ENCODE data around the gene RAMP1. TPM values are rescaled to one million over a fixed set of nuclear protein-coding genes. Genes with fewer than 3 reads are reported as not detected.

The RAMP1 gene
- total RNA-seq, 1 donor from 2014 or later = 151 TPM

- ATAC-seq = no peak
- intact Hi-C loops (cut with micrococcal nuclease) = no loop called here
Observed at GRCh38 chr2:237909075-237909695, 49.8 kb downstream of the RAMP1 start.

DNA sequence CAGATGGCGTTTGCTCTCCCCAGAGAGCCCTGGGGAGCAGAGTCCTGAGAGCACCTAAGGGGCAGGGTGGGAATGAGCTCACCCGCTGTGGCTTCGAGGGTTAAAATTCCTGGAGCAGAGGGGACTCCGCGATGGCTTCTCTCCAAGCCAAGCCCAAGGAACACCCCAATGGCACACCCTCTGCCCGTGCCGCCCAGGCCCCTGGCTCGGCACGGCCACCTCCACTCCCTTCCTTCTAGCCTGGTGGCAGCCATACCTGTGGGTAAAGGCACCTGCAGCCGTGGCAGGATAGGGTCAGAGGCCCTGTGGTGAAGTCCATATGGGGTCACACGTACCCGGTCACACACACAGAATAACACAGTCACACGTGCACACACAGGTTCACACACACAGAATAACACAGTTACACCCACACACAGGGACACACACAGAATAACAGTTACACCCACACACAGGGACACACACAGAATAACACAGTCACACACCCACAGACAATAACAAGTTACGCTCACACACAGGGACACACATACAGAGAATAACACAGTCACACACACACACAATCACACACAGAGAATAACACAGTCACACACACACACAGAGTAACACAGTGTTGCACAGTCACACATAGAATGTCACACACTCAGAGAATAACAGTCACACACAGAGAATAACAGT lies 50.5 kb downstream of the RAMP1 start:
- ATAC-seq = no peak
- DNase-seq = no peak
- intact Hi-C loops (cut with micrococcal nuclease) = no loop called here

More at GRCh38 chr2:237909075-237909695, 49.8 kb downstream of the RAMP1 start:
- no peak for DNase-seq

DNA sequence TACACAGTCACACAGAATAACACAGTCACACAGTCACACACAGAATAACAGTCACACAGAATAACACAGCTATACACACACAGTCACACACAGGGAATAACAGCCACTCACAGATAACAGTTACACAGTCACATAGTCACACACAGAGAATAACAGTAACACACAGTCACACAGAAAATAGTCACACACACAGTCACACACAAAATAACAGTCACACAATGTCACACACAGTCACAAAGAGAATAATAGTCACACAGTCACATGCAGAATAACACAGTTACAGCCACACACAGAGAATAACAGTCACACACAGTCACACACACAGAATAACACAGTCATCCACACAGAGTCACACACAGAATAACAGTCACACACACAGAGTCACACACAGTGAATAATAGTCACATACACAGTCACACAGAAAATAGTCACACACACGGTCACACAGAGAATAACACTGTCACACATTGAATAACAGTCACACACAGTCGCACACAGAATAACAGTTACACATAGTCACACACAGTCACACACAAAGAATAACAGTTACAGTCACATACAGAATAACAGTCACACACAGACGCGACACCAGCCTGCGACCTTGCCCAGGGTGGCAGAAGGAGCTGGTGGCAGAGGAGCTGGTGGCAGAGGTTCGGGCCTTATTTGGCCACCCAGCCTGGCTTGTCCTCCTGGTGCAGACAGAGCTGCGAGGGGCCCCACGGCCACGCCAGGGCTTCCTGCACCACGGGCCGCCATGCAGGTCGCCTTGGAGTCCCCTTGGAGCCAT lies 51.3 kb downstream of the RAMP1 start:
- no peak for ATAC-seq

DNA sequence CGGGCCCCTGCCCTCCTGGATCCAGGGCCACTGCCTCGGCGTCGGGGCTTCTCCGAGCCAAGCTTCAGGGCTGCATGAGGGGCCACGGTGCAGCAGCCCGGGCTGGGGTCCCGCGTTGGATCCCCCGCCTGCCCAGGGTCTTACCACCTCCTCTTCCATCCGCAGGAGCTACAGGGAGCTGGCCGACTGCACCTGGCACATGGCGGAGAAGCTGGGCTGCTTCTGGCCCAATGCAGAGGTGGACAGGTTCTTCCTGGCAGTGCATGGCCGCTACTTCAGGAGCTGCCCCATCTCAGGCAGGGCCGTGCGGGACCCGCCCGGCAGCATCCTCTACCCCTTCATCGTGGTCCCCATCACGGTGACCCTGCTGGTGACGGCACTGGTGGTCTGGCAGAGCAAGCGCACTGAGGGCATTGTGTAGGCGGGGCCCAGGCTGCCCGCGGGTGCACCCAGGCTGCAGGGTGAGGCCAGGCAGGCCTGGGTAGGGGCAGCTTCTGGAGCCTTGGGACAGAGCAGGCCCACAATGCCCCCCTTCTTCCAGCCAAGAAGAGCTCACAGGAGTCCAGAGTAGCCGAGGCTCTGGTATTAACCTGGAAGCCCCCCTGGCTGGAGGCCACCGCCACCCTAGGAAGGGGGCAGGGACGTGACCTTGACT lies 52.1 kb downstream of the RAMP1 start:
- peak; percentile 38 for ATAC-seq
- no peak for DNase-seq

More for the DNA sequence above, 51.3 kb downstream of the RAMP1 start:
- intact Hi-C loops (cut with micrococcal nuclease) = no loop called here
- no peak for DNase-seq

GRCh38 chr2:237912271-237913192 lies 53.1 kb downstream of the RAMP1 start:
- ATAC-seq = peak; percentile 8
- no peak for DNase-seq
- intact Hi-C loops (cut with micrococcal nuclease) = no loop called here

More for the DNA sequence above, 52.1 kb downstream of the RAMP1 start:
- intact Hi-C loops (cut with micrococcal nuclease) = no loop called here

- ATAC-seq (no peak), DNase-seq (no peak)
- intact Hi-C loops (cut with micrococcal nuclease) = no loop called here
Observed at GRCh38 chr2:237913193-237913917, 53.9 kb downstream of the RAMP1 start.

DNA sequence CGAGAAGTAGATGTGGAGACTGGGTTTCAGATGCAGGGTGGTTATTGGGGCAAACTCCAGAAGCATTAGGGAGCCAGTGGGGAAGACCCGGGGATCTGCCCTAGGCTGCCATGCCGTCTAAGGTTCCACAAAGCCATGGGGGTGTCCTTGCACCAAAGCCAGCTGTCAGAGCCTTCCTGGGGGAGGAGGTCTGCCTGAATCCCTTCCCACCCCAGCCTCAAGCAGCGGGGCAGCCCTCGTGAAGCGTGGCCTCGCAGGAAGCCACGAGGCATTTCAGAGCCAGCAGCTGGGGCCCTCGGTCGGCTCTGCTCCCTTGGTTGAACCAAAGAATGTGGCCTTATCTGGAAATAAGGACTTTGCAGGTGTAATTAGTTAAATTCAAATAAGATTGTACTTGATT lies 56.2 kb downstream of the RAMP1 start:
- DNase-seq (no peak), ATAC-seq (no peak)
- intact Hi-C loops (cut with micrococcal nuclease) = no loop called here

DNA sequence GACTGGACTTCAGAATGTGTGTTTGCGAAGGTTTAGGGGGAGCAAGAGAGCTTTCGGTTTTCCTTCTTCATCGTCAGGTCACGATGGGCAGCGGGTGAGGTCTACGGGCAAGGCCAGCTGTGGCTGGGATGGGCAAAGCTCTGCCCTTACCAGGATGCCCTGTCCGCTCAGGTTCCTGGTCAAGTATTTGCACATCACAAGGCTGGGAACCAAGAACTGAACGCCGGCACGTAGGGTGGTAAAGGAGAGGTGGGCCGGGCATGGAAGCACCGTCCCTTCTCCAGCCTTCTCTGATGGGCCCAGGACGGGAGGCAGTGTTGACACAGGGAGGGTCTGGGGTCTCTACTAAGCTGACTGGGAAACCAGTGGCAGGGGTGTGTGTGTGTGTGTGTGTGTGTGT lies 56.9 kb downstream of the RAMP1 start:
- no peak for ATAC-seq
- intact Hi-C loops (cut with micrococcal nuclease) = no loop called here
- DNase-seq = no peak

- intact Hi-C loops (cut with micrococcal nuclease) = no loop called here
- no peak for DNase-seq
- ATAC-seq = no peak
Observed at GRCh38 chr2:237917696-237918374, 58.4 kb downstream of the RAMP1 start.

DNA sequence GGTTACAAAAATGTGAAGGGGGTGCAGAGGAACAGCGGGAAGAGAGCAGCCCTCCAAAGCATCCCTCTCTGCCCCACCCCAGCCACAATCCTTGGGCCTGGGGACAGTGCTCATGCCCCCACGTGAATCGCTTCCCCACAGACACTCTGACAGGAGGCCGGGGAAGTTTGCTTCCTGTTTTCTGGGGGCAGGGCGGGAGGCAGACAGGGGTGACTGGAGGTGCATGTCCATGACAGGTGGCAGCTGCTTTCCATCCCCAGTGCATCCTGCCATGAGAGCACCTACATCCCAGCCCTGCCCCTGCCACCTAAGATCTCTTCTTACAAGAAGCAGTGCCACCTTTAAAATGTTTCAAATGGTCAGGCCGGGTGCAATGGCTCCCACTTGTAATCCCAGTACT lies 60.2 kb downstream of the RAMP1 start:
- no peak for ATAC-seq

DNA sequence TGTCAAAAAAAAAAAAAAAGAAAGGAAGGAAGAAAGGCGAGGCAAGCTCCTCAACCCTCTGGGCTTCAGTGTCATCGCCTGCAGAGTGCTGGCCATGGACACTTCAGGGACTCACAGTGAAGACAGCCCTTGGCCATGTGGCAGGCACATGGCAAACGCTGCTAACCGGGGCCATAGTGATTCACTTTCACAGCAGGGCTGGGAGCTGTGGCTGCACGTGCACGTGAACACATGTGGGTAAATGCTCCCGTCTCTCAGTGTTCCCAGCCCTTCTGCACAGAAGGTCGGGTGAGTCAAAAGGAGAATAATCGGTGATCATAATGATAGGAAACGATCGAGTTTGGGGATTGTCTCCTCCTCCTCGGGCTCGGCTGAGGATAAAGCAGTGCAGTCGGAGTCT lies 61.2 kb downstream of the RAMP1 start:
- intact Hi-C loops (cut with micrococcal nuclease) = no loop called here
- DNase-seq = no peak
- ATAC-seq = no peak

More for the DNA sequence above, 60.2 kb downstream of the RAMP1 start:
- DNase-seq = no peak
- intact Hi-C loops (cut with micrococcal nuclease) = no loop called here

GRCh38 chr2:237921967-237922492 lies 62.6 kb downstream of the RAMP1 start:
- intact Hi-C loops (cut with micrococcal nuclease) = no loop called here
- no peak for DNase-seq
- ATAC-seq = no peak

DNA sequence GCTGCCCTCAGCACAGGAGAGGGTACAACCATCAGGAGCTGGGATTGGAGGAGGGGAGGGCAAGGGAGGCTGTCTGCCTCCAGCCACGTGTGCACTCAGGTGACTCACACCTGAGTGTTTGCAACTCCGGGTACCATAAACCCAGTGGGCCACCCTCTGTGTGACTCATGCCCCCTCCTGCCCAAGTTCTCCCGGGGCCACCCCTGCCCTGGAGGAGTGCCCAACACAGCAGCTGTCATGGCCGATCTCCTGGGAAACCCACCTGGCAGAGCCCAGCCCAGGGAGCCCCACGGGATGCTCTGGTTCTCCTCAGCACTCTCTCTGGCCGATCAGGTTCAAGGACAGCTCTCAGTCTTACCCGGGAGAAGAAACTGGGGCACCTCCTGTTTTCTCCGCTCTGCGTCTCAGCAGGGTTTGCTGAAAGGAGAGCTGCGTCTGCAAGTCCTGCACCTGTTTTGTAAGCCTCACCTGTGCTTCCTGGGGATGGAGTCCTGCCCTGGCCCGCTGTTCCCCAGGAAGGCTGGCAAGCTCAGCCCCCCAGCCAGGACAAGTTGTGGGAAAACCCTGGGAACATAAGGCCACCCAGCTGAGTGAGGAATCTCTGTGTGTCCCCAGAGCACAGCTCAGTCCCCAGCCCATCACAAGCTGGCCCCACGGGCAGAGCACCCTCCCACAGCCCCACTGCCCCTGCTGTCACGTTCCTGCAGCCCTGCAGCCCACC lies 63.4 kb downstream of the RAMP1 start:
- intact Hi-C loops (cut with micrococcal nuclease) = no loop called here
- no peak for DNase-seq
- peak; percentile 16 for ATAC-seq

GRCh38 chr2:237923481-237924163 lies 64.2 kb downstream of the RAMP1 start:
- peak; percentile 95 for ATAC-seq
- DNase-seq = peak; percentile 87
- intact Hi-C loops (cut with micrococcal nuclease) = no loop called here

- intact Hi-C loops (cut with micrococcal nuclease) = no loop called here
- no peak for DNase-seq
- no peak for ATAC-seq
Observed at GRCh38 chr2:237924164-237924534, 64.7 kb downstream of the RAMP1 start.

GRCh38 chr2:237927135-237927534 lies 67.7 kb downstream of the RAMP1 start:
- DNase-seq (no peak), ATAC-seq (no peak)
- intact Hi-C loops (cut with micrococcal nuclease) = no loop called here
